Adrenal gland (tissue), 5 donors: Measurements from ENCODE around the gene EFR3B.

Experiments used
- POLR2A ChIP-seq, 2 donors: fragments of 450-650 bp; IDR thresholded peaks; one replicate each; pipeline ENCODE4 v1.6.1; 2017; ENCODE audit warnings: antibody characterized with exemption in 2 of 2, mild to moderate bottlenecking in 2 of 2, moderate library complexity in 1 of 2
- TF ChIP-seq, protein P1 (sequence below), 6 experiments: fragments of 450-650 bp in 4 of 6; fragments of 200-600 bp in 2 of 6; sonication (generic) in 1 of 6; IDR thresholded peaks; 1 replicate in 5 of 6; 2 replicates in 1 of 6; pipeline versions ENCODE4 v1.5.1 to v1.8.0; 2016 to 2021; ENCODE audit warnings: antibody characterized with exemption in 6 of 6, mild to moderate bottlenecking in 2 of 6, moderate library complexity in 1 of 6
- donor health status: DM: no; HTN: no; CAD: no.

DNA sequence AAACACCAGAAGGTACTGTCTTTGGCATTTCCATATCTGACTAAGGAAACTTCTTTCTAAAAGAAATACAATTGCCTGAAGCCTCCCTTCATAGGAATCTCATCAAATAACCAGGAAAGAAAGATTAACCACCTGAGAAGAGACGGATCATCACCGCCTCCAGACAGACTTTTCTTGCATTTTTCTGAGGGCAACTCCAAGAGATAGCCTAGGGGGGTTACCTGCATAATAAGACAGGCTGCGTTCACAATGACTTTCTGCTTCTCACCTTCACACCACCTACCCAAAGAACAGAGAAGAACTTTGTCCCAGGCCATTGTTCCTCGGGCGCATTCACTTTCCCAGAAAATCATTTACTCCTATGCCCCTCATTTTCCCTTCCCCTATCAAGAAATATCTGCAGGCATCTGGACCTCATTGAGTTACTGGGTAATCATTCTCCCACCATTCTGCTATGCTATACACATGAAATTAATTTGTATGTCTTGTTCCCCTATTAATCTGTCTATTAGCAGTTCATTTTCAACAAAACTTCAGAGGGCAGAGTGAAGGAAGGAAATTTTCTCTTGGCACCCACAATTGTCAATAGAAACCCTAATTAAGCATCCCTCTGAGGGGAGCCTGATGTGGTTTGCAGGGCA, 134.8 kb downstream of the EFR3B start:
- TF ChIP-seq, protein P1, sequence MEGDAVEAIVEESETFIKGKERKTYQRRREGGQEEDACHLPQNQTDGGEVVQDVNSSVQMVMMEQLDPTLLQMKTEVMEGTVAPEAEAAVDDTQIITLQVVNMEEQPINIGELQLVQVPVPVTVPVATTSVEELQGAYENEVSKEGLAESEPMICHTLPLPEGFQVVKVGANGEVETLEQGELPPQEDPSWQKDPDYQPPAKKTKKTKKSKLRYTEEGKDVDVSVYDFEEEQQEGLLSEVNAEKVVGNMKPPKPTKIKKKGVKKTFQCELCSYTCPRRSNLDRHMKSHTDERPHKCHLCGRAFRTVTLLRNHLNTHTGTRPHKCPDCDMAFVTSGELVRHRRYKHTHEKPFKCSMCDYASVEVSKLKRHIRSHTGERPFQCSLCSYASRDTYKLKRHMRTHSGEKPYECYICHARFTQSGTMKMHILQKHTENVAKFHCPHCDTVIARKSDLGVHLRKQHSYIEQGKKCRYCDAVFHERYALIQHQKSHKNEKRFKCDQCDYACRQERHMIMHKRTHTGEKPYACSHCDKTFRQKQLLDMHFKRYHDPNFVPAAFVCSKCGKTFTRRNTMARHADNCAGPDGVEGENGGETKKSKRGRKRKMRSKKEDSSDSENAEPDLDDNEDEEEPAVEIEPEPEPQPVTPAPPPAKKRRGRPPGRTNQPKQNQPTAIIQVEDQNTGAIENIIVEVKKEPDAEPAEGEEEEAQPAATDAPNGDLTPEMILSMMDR (IDR thresholded peaks at IDR 0.05) = no peak
- TF ChIP-seq POLR2A (IDR thresholded peaks at IDR 0.05) = no peak
